ENCODE data around the gene ISCA1. TPM values are rescaled to one million over a fixed set of nuclear protein-coding genes. Genes with fewer than 3 reads are reported as not detected.
"Not testable (repeated sequence)": the region's sequence is repeated elsewhere in the genome, so short reads cannot be mapped to it uniquely, and the experiment has no call there.

The ISCA1 gene
- total RNA-seq, 1 experiment from 2014 or later, result 42.5 TPM

DNA sequence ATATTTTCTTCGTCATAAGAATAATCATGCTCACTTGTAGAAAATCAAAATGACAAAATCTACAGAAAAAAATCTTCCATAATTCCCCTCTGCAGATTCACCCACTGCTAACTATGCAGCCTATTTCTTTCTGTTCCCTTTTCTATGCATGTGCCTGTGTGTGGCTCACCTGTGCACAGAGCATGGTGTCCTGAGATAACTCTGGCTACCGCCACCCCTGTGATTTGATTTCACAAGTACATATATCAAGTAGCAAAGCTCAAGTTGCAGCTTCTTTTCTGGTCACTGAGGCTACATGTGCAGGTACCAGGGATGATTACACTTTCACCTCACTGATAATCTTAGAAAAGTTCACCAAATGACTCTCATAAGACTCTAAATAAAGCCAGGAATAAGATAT lies 18.4 kb upstream of the ISCA1 start:
- H3K4me3 ChIP-seq (ENCODE audit: low read depth, low read length, poor library complexity, severe bottlenecking), result no peak overlapping the region
- BruUV-seq (replicated peaks), result no TSS peak
- TF ChIP-seq, protein P1, sequence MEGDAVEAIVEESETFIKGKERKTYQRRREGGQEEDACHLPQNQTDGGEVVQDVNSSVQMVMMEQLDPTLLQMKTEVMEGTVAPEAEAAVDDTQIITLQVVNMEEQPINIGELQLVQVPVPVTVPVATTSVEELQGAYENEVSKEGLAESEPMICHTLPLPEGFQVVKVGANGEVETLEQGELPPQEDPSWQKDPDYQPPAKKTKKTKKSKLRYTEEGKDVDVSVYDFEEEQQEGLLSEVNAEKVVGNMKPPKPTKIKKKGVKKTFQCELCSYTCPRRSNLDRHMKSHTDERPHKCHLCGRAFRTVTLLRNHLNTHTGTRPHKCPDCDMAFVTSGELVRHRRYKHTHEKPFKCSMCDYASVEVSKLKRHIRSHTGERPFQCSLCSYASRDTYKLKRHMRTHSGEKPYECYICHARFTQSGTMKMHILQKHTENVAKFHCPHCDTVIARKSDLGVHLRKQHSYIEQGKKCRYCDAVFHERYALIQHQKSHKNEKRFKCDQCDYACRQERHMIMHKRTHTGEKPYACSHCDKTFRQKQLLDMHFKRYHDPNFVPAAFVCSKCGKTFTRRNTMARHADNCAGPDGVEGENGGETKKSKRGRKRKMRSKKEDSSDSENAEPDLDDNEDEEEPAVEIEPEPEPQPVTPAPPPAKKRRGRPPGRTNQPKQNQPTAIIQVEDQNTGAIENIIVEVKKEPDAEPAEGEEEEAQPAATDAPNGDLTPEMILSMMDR (conservative IDR thresholded peaks at IDR 0.05; ENCODE audit: low read depth, low read length), result no peak
- TF ChIP-seq EZH2 (IDR thresholded peaks at IDR 0.05; ENCODE audit: borderline replicate concordance, low read depth, low read length, poor library complexity, severe bottlenecking), result no peak
- H3K4me1 ChIP-seq (ENCODE audit: insufficient read depth, low read length, poor library complexity, severe bottlenecking), result peaks cover 25% of the 10 kb centered on the region
- no peaks in the 10 kb centered on the region for H3K9me3 ChIP-seq (ENCODE audit: low read depth, low read length, poor library complexity, severe bottlenecking)
- ChIA-PET POLR2A (ENCODE audit: low non-redundant PET) (no interaction called here), CTCF (no interaction called here)
- H3K27ac ChIP-seq (ENCODE audit: low read depth, low read length, poor library complexity, severe bottlenecking), result no peak overlapping the region
- no peak for DNase-seq (ENCODE audit: low spot score)
- intact Hi-C loops (cut with micrococcal nuclease; ENCODE audit: unreplicated experiment), result no loop called here
- peaks cover 41% of the 10 kb centered on the region for H3K36me3 ChIP-seq (ENCODE audit: insufficient read depth, low read length, poor library complexity, severe bottlenecking)
- no peaks in the 10 kb centered on the region for H3K27me3 ChIP-seq (replicated peaks; ENCODE audit: insufficient read depth, low read depth, low read length, poor library complexity)

DNA sequence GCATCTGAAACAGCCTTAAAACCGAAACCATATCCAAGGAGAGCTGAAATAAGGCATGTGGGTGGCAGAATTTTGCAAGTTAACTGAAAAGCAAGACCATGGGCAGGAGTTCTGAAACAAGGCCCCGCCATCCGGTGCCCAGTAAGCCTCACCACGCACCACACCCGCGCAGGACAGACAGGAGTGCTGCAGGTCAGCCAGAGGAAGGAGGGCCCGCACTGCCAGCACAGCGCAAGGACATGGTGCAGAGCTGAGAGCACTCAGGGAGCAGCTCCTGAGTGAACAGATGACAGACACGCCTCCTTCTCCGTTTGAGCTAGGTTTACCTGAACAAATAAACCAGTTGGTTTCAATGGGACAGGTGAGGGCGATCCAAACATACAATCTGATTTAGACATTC lies 16.5 kb upstream of the ISCA1 start:
- no peak for DNase-seq (ENCODE audit: low spot score)
- no peak overlapping the region for H3K4me3 ChIP-seq (ENCODE audit: low read depth, low read length, poor library complexity, severe bottlenecking)
- no peaks in the 10 kb centered on the region for H3K27me3 ChIP-seq (replicated peaks; ENCODE audit: insufficient read depth, low read depth, low read length, poor library complexity)
- ChIA-PET CTCF (no interaction called here), POLR2A (ENCODE audit: low non-redundant PET) (no interaction called here)
- TF ChIP-seq EZH2 (IDR thresholded peaks at IDR 0.05; ENCODE audit: borderline replicate concordance, low read depth, low read length, poor library complexity, severe bottlenecking), result no peak
- TF ChIP-seq, protein P1 (conservative IDR thresholded peaks at IDR 0.05; ENCODE audit: low read depth, low read length), result no peak
- H3K27ac ChIP-seq (ENCODE audit: low read depth, low read length, poor library complexity, severe bottlenecking), result no peak overlapping the region
- peaks cover 34% of the 10 kb centered on the region for H3K36me3 ChIP-seq (ENCODE audit: insufficient read depth, low read length, poor library complexity, severe bottlenecking)
- H3K4me1 ChIP-seq (ENCODE audit: insufficient read depth, low read length, poor library complexity, severe bottlenecking), result peaks cover 14% of the 10 kb centered on the region
- H3K9me3 ChIP-seq (ENCODE audit: low read depth, low read length, poor library complexity, severe bottlenecking), result no peaks in the 10 kb centered on the region
- BruUV-seq (replicated peaks), result no TSS peak
- intact Hi-C loops (cut with micrococcal nuclease; ENCODE audit: unreplicated experiment), result no loop called here

DNA sequence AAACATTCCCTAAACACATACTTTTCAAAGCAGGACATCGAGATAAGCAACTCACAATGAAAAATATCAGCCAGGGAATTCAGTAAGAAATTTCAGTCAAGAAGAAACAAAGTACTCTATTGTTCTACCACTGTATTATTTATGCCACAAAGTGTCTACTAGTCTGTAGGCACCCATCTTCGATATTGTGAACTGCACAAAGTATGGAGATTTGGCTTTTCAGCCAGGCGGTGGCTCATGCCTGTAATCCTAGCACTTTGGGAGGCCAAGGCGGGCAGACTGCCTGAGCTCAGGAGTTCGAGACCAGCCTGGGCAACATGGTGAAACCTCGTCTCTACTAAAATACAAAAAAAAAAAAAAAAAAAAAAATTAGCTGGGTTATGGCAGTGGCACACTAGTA lies 8.0 kb upstream of the ISCA1 start:
- BruUV-seq (replicated peaks); H3K27ac ChIP-seq (ENCODE audit: low read depth, low read length, poor library complexity, severe bottlenecking); CTCF ChIA-PET; intact Hi-C loops (cut with micrococcal nuclease; ENCODE audit: unreplicated experiment); H3K4me3 ChIP-seq (ENCODE audit: low read depth, low read length, poor library complexity, severe bottlenecking); H3K36me3 ChIP-seq (ENCODE audit: insufficient read depth, low read length, poor library complexity, severe bottlenecking); DNase-seq (ENCODE audit: low spot score); H3K27me3 ChIP-seq (replicated peaks; ENCODE audit: insufficient read depth, low read depth, low read length, poor library complexity); H3K9me3 ChIP-seq (ENCODE audit: low read depth, low read length, poor library complexity, severe bottlenecking): not testable (repeated sequence)
- POLR2A ChIA-PET (ENCODE audit: low non-redundant PET), result interaction anchor here (0.7 kb wide), 1 partner anchor 8 kb away, joined by 10 read pairs; no protein-coding TSS in a partner anchor
- peaks cover 19% of the 10 kb centered on the region for H3K4me1 ChIP-seq (ENCODE audit: insufficient read depth, low read length, poor library complexity, severe bottlenecking)

DNA sequence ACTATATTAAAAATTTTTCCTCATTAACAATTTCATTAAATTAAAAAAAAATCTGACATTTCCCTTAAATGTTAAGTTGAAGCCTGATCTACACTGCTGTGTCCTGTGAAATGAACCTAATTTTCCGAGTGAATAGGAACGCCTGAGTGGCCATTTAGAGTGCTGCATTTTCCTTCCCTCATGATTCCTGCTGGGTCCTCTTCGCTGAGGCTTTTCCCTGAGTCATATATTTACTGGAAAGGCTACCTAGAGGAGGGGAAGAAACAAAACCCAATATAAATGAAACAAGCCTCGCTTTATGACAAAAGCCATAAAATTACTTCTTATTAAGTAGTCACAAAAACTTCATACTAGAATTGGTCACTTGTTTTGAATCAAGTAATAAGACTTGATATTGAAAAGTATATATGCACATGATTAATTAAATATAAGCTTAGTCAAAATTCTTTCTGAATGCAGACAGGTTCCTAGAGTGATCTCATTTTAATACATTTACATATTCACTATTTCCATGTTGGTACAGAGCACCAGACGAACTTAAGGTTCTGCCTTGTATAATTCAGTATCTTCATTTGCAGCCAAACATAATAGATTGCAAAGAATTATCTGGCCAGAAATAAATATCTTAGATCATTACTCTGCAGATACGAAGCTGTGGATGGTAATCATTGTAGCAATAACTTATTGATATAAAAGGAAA lies 6.3 kb upstream of the ISCA1 start:
- peaks cover 19% of the 10 kb centered on the region for H3K4me1 ChIP-seq (ENCODE audit: insufficient read depth, low read length, poor library complexity, severe bottlenecking)
- H3K27me3 ChIP-seq (replicated peaks; ENCODE audit: insufficient read depth, low read depth, low read length, poor library complexity), result no peaks in the 10 kb centered on the region
- intact Hi-C loops (cut with micrococcal nuclease; ENCODE audit: unreplicated experiment), result loop anchor here (5.0 kb wide), 1 partner anchor 64 kb away; the partner anchor contains the start of gene TUT7
- H3K36me3 ChIP-seq (ENCODE audit: insufficient read depth, low read length, poor library complexity, severe bottlenecking), result no peaks in the 10 kb centered on the region
- POLR2A ChIA-PET (ENCODE audit: low non-redundant PET), result no interaction called here
- CTCF ChIA-PET, result no interaction called here
- BruUV-seq (replicated peaks), result no TSS peak
- H3K27ac ChIP-seq (ENCODE audit: low read depth, low read length, poor library complexity, severe bottlenecking), result no peak overlapping the region
- no peak for TF ChIP-seq EZH2 (IDR thresholded peaks at IDR 0.05; ENCODE audit: borderline replicate concordance, low read depth, low read length, poor library complexity, severe bottlenecking)
- H3K9me3 ChIP-seq (ENCODE audit: low read depth, low read length, poor library complexity, severe bottlenecking), result no peaks in the 10 kb centered on the region
- no peak overlapping the region for H3K4me3 ChIP-seq (ENCODE audit: low read depth, low read length, poor library complexity, severe bottlenecking)
- no peak for DNase-seq (ENCODE audit: low spot score)
